ENCODE data around the gene SESN3.
"Not testable (repeated sequence)": the region's sequence is repeated elsewhere in the genome, so short reads cannot be mapped to it uniquely, and the experiment has no call there.

SESN3 gene

GRCh38 chr11:95149651-95150364, 81.2 kb downstream of the SESN3 start:
- no peak for DNase-seq

DNA sequence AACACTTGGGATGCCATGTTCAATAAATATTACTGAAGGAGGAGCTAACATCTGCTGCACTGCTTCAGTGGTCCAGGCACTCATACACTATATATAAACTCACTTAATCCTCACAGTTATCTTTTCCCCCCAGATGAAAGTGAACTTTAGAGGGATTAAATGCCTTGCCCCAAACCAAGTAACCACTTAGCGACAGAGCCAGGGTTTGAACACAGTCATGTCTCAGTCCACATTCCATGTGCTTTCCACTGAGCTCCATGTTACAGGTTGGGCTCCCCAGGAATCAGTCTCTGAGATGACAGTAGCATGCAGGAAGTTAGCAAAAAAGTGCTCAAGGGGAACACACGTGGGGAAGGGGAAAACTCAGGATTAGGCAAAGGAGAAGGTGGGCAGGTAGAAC, 82.1 kb downstream of the SESN3 start:
- no peak for DNase-seq

GRCh38 chr11:95148406-95148805, 82.6 kb downstream of the SESN3 start:
- DNase-seq, result no peak

DNA sequence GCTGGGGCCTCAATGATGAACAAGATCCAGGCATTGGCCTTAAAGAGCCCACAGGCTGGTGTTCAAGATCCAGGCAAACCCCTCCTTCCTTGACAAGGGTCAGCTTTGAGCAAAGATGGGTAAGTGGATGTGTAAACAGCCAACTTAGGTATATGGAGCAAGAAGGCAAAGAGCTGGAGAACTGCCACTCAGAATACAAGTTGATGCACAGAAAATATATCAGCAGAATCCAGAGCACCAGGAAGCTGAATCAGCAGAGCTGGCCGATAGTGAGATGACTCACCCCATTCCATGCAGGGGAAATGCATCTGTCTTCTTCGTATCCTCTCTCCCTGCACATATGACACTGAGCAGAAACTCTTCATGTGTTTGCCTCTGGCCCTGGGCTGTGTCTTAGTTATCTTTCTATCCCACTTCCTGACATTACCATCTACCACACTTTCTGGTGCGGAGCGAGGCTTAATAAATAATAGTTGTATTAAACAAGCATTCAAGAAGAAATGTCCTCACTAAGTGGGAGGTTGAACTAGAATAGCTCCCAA, 83.6 kb downstream of the SESN3 start:
- no peak for DNase-seq

- no peak for DNase-seq
Observed at GRCh38 chr11:95145430-95146060, 85.5 kb downstream of the SESN3 start.

DNA sequence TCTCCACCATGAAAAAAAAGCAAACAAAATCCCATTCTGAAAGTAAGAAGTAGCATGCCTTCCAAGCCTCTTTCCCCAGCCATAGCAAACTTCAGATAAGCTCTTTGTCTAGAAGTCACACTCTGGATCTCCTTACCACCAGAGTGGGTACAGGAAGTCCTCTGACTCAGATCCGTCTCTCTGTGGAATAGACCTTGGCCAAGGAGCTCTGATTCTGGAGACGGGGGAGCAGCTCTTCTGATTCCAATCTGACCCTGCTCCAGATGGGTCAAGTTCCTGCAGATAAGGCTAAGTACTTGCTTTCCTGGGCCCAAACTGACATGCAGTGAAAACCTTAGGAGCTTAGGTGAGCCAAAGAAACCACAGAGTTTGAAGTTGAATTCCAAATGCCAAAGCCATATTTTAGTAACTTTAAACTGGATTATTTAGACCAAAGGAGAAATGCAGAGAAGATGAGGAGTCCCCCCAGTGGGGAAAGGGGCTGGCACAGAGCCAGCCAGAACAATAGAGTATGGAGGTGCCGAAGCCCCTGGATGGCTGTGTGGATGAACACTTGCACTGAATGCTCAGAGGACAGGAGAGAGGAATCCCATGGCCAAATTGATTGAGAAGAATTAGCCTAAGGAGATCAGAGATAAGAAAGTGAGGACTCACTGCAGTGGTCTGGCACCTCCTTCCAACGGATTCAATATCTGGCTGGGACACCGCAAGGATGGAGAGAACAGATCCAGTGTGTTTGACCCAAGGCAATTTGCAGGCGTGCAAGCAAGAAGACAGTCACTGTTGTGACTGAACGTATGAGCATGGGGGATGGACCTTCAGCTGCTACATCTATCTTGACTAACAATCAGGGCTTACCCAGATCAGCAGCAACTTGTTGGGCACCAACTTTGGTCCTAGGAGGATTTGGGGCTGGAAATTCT, 86.4 kb downstream of the SESN3 start:
- DNase-seq, result no peak

DNA sequence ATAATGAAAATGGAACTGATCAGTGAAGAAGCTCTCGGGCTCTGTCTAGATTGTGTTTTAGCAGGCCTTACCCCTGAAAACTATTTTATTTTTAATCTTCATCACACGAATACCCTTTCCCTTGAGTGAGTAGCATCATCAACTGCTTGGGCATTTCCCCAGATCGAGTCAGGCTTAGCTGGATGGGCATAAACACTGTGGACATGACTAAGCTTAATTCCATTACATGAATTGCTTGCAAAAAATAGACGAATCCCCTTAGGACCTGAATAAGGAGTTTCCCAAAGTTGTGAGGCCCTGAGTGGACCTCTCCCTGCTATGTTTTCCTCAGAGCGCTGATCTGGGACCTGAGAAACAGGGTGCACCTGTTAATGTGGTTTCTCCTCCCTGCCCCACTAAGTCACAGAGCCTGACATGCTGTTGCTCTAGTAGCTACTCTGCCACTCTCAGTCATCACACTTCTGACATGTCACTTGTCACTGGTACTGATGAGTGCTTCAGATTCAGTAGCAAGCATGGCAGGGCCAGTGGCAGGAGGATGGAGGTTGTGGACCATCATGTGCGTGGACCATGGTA, 87.8 kb downstream of the SESN3 start:
- DNase-seq, result no peak

DNA sequence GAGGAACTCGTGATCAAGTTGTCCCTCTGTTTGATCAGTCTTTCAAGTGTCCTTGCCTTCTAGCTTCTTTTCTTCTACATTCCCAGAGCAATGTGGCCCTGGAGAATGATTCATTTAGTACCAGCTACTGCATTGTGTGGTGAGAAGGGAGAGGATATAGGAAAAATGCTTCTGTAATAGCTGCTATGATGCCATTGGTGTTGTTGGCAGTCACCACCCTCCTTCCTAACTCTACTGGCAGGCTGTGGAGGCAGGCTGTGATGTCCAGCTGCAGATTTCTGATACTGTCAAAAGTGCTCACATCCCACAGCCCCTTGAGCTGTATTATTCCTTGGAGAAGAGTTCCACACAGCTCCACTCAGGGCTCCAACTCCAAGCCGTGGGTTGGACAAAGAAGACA, 88.6 kb downstream of the SESN3 start:
- DNase-seq, result no peak

DNA sequence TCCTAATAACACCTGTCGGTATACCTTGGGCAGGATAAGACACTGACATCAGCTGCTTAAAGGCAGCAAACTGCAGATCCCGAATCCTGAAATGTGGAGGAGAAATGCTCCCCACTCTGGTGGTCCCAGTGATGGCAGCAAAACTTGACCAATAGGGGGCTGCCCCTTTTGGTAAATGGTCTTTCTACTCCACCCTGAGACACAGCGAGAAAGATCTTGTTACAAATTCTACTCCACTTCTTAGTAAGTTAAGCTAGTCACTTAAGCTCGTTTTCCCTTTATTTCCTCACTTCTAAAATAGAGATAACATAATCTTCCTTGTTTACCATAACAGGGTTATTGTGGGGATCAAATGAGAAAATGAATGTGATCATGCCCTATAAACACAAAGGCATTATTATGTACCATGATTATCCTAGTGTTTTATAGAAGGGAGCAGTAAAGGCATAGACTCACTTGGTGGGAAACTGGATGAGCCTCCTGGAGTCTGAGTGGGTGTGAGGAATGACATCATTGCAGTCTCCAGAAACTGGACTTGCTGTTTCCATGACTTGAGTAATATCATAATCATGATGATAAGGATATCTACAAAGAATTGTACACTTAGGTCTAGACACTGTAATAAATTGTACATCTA, 90.5 kb downstream of the SESN3 start:
- DNase-seq, result no peak

GRCh38 chr11:95138448-95138847, 92.6 kb downstream of the SESN3 start:
- DNase-seq, result no peak

DNA sequence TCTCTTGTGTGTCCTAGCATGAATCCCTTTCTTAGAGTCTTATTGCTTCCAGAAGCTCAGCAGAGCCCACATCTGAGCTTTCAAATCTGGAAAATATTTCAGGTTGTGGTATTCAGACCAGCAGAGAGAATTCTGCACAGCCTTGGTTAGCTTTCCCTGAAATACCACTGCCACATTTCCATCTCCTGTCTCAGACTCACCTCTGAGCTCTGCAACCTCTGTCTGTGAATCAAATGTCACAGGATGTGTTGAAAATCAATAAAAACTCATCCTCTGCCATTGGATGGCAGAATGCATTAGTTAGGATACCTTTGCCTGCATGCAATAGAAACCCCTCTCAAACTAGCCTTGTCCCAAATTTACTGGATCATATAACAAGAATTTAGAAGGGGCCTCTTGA, 93.7 kb downstream of the SESN3 start:
- DNase-seq, result no peak

- not testable (repeated sequence) for DNase-seq
Observed at GRCh38 chr11:95136747-95137146, 94.3 kb downstream of the SESN3 start.

DNA sequence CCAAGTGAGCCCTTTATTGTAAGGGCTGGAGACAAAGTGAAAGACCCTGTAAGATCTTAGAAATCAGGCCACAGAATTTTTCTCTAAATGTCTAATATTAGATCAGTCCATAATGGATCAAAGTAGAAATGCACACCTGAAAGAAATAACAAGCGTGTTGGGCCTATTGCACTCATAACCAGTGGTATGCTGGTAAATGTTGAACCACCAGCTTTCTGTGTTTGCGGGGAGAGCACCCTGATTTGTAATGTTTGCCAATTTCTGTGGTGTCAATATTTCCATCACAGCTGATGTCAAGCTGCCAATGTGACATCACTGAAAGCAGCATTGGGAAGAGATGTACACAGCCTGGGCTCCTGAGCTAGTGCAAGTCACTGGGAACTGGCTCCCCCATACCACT, 95.1 kb downstream of the SESN3 start:
- no peak for DNase-seq

DNA sequence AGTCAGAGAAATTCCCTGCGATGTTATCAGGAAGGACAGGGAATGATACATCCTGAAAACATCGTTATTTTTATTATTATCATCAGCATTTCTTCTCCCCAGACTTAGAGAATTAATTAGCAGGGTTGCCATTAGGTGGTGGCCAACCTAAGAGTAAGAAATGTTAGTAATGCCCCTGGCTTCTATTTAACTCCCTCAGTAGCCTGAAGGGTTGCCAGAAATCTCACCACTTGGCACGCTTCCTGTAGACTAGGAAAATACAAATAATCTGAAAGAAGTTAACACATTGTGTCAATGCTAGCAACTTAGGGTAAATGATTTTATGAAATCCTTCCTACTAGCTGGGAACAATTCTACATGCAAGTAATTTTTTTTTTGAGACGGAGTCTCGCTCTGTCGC, 95.8 kb downstream of the SESN3 start:
- no peak for DNase-seq

DNA sequence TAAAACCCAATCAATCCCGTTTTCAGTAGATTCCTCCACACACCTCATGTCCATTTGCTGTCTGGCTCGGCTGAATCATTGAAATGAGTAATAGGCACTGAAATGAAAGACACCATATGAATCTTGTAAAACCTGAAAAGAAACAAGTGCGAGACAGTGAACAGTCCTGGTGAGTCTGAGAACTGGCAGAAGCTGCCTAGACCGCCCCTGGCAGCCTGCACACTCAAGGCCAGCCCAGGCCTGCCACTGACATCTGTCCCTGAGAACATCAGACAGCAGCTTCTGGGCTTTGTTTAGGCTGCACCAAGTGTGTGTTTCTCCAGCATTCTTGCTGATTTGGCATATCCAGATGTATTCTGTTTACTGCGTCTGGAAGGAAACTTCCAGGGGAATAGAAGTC, 96.5 kb downstream of the SESN3 start:
- no peak for DNase-seq

GRCh38 chr11:95132956-95133355, 98.0 kb downstream of the SESN3 start:
- DNase-seq, result no peak

- no peak for DNase-seq
Observed at GRCh38 chr11:95128602-95129001, 102.4 kb downstream of the SESN3 start.

DNA sequence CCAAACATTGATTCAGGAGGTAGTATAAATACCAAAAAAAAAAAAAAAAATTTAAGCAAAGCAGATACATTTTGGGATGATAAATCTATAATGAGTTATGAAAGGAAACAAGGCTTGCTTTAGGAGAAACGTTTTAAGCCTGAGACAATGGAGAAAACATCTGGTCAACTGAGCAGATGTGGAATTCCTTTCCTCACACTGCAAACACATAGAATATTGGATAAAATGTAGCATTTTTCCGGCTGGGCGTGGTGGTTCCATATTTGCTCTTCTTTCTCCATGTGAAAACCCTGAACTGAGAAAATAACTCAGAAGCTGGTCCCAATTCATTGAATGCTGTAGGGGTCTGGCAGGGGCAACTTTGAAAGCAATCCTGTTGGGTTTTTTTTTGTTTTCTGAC, 107.4 kb downstream of the SESN3 start:
- DNase-seq, result no peak

- DNase-seq, result no peak
Observed at GRCh38 chr11:95121698-95122097, 109.3 kb downstream of the SESN3 start.

GRCh38 chr11:95119361-95120060, 111.5 kb downstream of the SESN3 start:
- DNase-seq, result no peak

- no peak for DNase-seq
Observed at GRCh38 chr11:95115597-95115996, 115.4 kb downstream of the SESN3 start.
